HepG2 (cell line): ENCODE results near the gene SNRNP27. TPM values are rescaled to one million over a fixed set of nuclear protein-coding genes. Genes with fewer than 3 reads are reported as not detected.

Source experiments
- ARID3A ChIP-seq: IDR thresholded peaks from 2 replicates; pipeline ENCODE4 v1.6.1; 2012; ENCODE audit warnings: low read depth, low read length, improper control_type of control experiment
- BATF2 ChIP-seq: sonication (generic); formaldehyde crosslinking; IDR thresholded peaks from 2 replicates; pipeline ENCODE4 v1.8.0; 2022; ENCODE audit warnings: mild to moderate bottlenecking, missing genetic modification reagents, moderate library complexity
- HNF4A ChIP-seq: sonication (generic); formaldehyde crosslinking; IDR thresholded peaks from 2 replicates; pipeline ENCODE4 v1.4.0; 2020; ENCODE audit warnings: missing genetic modification reagents
- HNRNPUL1 ChIP-seq: fragments of 200-400 bp; formaldehyde crosslinking; IDR thresholded peaks from 2 replicates; pipeline ENCODE4 v1.6.1; 2017; ENCODE audit warnings: low read depth, mild to moderate bottlenecking, low read length, moderate library complexity
- KDM6A ChIP-seq: IDR thresholded peaks from 2 replicates; pipeline ENCODE4 v1.6.1; 2016; ENCODE audit warnings: low read depth
- LRRFIP1 ChIP-seq: sonication (generic); formaldehyde crosslinking; conservative IDR thresholded peaks from 2 replicates; pipeline ENCODE4 v1.4.0; 2020; ENCODE audit warnings: missing genetic modification reagents
- MED1 ChIP-seq: sonication (generic); formaldehyde crosslinking; IDR thresholded peaks from 2 replicates; pipeline ENCODE4 v1.4.0; 2020; ENCODE audit warnings: missing genetic modification reagents
- MNT ChIP-seq: fragments of 450-650 bp; IDR thresholded peaks from 2 replicates; pipeline ENCODE4 v1.6.1; 2016
- PBX2 ChIP-seq: IDR thresholded peaks from 2 replicates; pipeline ENCODE4 v1.6.1; 2016; ENCODE audit warnings: control low read depth
- PRPF4 ChIP-seq: fragments of 200-400 bp; formaldehyde crosslinking; IDR thresholded peaks from 2 replicates; pipeline ENCODE4 v1.6.1; 2016; ENCODE audit warnings: low read length, low read depth; ENCODE audit not compliant: poor library complexity, severe bottlenecking
- SCMH1 ChIP-seq: sonication (generic); formaldehyde crosslinking; IDR thresholded peaks from 2 replicates; pipeline ENCODE4 v1.9.0; 2021; ENCODE audit warnings: missing genetic modification reagents, mild to moderate bottlenecking, borderline replicate concordance
- TCF7L2 ChIP-seq: IDR thresholded peaks from 2 replicates; pipeline ENCODE4 v1.6.1; 2011; ENCODE audit warnings: mild to moderate bottlenecking, low read depth, low read length, moderate library complexity
- TFAP4 ChIP-seq: sonication (generic); IDR thresholded peaks from 2 replicates; pipeline ENCODE4 v1.6.1; 2016; ENCODE audit warnings: low read depth, borderline replicate concordance
- TMF1 ChIP-seq: sonication (generic); formaldehyde crosslinking; IDR thresholded peaks from 2 replicates; pipeline ENCODE4 v1.8.1; 2022; ENCODE audit warnings: low read depth, missing genetic modification reagents
- U2AF1 ChIP-seq: fragments of 200-400 bp; formaldehyde crosslinking; optimal IDR thresholded peaks from 2 replicates; pipeline ENCODE3; 2017; ENCODE audit warnings: mild to moderate bottlenecking, low read depth, low read length
- ZBTB42 ChIP-seq: sonication (generic); formaldehyde crosslinking; IDR thresholded peaks from 2 replicates; pipeline ENCODE4 v1.5.0; 2020; ENCODE audit warnings: mild to moderate bottlenecking, missing genetic modification reagents
- ZNF337 ChIP-seq: sonication (generic); formaldehyde crosslinking; IDR thresholded peaks from 2 replicates; pipeline ENCODE4 v1.5.1; 2020; ENCODE audit warnings: missing genetic modification reagents, low read depth, mild to moderate bottlenecking, borderline replicate concordance
- ZNF441 ChIP-seq: sonication (generic); formaldehyde crosslinking; IDR thresholded peaks from 2 replicates; pipeline ENCODE4 v1.7.0; 2021; ENCODE audit warnings: missing genetic modification reagents, borderline replicate concordance
- ZNF746 ChIP-seq: sonication (generic); formaldehyde crosslinking; IDR thresholded peaks from 2 replicates; pipeline ENCODE4 v1.8.0; 2022; ENCODE audit warnings: mild to moderate bottlenecking, missing genetic modification reagents
- ZNF773 ChIP-seq: sonication (generic); formaldehyde crosslinking; IDR thresholded peaks from 2 replicates; pipeline ENCODE4 v1.4.0; 2020; ENCODE audit warnings: missing genetic modification reagents, borderline replicate concordance
- ZZZ3 ChIP-seq: sonication (generic); formaldehyde crosslinking; IDR thresholded peaks from 2 replicates; pipeline ENCODE4 v1.4.0; 2020; ENCODE audit warnings: missing genetic modification reagents, mild to moderate bottlenecking, borderline replicate concordance
- polyA plus RNA-seq, 8 experiments: library from polyadenylated mRNA; depleted of rRNA in 3 of 8; stranded (reverse) in 7 of 8; unstranded in 1 of 8; fragments of >200 nt; fragmentation: Illumina TruSeq in 4 of 8; extraction: Trizol in 4 of 8; gene quantifications; 2 replicates each; pipeline versions ENCODE4 v1.2.1 to v1.2.3, GENCODE V29; 2011 to 2016; ENCODE audit warnings: low read depth in 4 of 8, missing spikeins in 1 of 8, mixed read lengths in 1 of 8; ENCODE audit not compliant: insufficient read depth in 1 of 8
- total RNA-seq, 5 experiments: library from RNA; depleted of rRNA; stranded (reverse); fragments of >200 nt; fragmentation: Illumina TruSeq; extraction: Trizol; gene quantifications; 2 replicates each; pipeline ENCODE4 v1.2.3, GENCODE V29; 2016; ENCODE audit warnings: low read depth in 1 of 5

SNRNP27 gene
- total and polyA plus RNA-seq, 2 of the 13 experiments (the other 11 are each of a cell fraction or from before 2014, with no cell fraction given) = 49.8 to 54.6 TPM

GRCh38 chr2:69893684-69894551, at the start of gene SNRNP27 (continued):
- peak; percentile 92 for TF ChIP-seq LRRFIP1 (CRISPR knock-in tag)
- TF ChIP-seq TCF7L2 = no peak
- 0 out of 2 replicates have a peak, but pooled peaks have one; percentile 18 for TF ChIP-seq ARID3A
- TF ChIP-seq KDM6A (CRISPR knock-in tag) = no peak
- TF ChIP-seq TMF1 (CRISPR knock-in tag) = peak; percentile 82
- no peak for TF ChIP-seq ZBTB42 (CRISPR knock-in tag)
- peak; percentile 88 for TF ChIP-seq ZNF773 (CRISPR knock-in tag)
- peak; percentile 84 for TF ChIP-seq U2AF1
- peak; percentile 85 for TF ChIP-seq TFAP4
- TF ChIP-seq MNT = no peak
- TF ChIP-seq PRPF4 = no peak
- TF ChIP-seq HNRNPUL1 = no peak
- peak; percentile 77; the same call in 1 of the 2 replicates for TF ChIP-seq ZNF746 (CRISPR knock-in tag)
- TF ChIP-seq BATF2 (CRISPR knock-in tag) = no peak
- TF ChIP-seq ZNF337 (CRISPR knock-in tag) = no peak
- TF ChIP-seq HNF4A (CRISPR knock-in tag) = peak; percentile 49; the same call in 1 of the 2 replicates
- TF ChIP-seq PBX2 = no peak
- TF ChIP-seq ZNF441 = peak; percentile 91
- no peak for TF ChIP-seq SCMH1 (CRISPR knock-in tag)
- peak; percentile 85 for TF ChIP-seq MED1
- no peak; the same call in 1 of the 2 replicates for TF ChIP-seq ZZZ3 (CRISPR knock-in tag)
